ENCODE data around the gene WDR27.

The WDR27 gene

GRCh38 chr6:169714178-169714577 is 12.3 kb upstream of the WDR27 start:
- TF ChIP-seq SIN3A (IDR thresholded peaks at IDR 0.05; ENCODE audit: borderline replicate concordance, insufficient read depth, low read length) = no peak
- TF ChIP-seq REST (IDR thresholded peaks at IDR 0.05; ENCODE audit: insufficient read depth in 1 of 2, low read depth in 2 of 2, low read length in 2 of 2) = no peak
- TF ChIP-seq FOXP2 (optimal IDR thresholded peaks at IDR 0.05; ENCODE audit: borderline replicate concordance, extremely low read depth, extremely low read length, insufficient read depth) = no peak
- no peak for TF ChIP-seq POLR2AphosphoS5 (IDR thresholded peaks at IDR 0.05; ENCODE audit: low read depth, low read length)
- no peak for TF ChIP-seq TAF1 (IDR thresholded peaks at IDR 0.05; ENCODE audit: borderline replicate concordance, insufficient read depth, low read length)

GRCh38 chr6:169710009-169710408 is 8.2 kb upstream of the WDR27 start:
- TF ChIP-seq FOXP2 (optimal IDR thresholded peaks at IDR 0.05; ENCODE audit: borderline replicate concordance, extremely low read depth, extremely low read length, insufficient read depth) (no peak), SIN3A (IDR thresholded peaks at IDR 0.05; ENCODE audit: borderline replicate concordance, insufficient read depth, low read length) (no peak), POLR2AphosphoS5 (IDR thresholded peaks at IDR 0.05; ENCODE audit: low read depth, low read length) (no peak), TAF1 (IDR thresholded peaks at IDR 0.05; ENCODE audit: borderline replicate concordance, insufficient read depth, low read length) (no peak), REST (IDR thresholded peaks at IDR 0.05; ENCODE audit: insufficient read depth in 1 of 2, low read depth in 2 of 2, low read length in 2 of 2) (no peak)

GRCh38 chr6:169709293-169709692 is 7.5 kb upstream of the WDR27 start:
- TF ChIP-seq TAF1 (IDR thresholded peaks at IDR 0.05; ENCODE audit: borderline replicate concordance, insufficient read depth, low read length) = no peak
- no peak for TF ChIP-seq SIN3A (IDR thresholded peaks at IDR 0.05; ENCODE audit: borderline replicate concordance, insufficient read depth, low read length)
- no peak for TF ChIP-seq FOXP2 (optimal IDR thresholded peaks at IDR 0.05; ENCODE audit: borderline replicate concordance, extremely low read depth, extremely low read length, insufficient read depth)
- TF ChIP-seq REST (IDR thresholded peaks at IDR 0.05; ENCODE audit: insufficient read depth in 1 of 2, low read depth in 2 of 2, low read length in 2 of 2) = no peak
- TF ChIP-seq POLR2AphosphoS5 (IDR thresholded peaks at IDR 0.05; ENCODE audit: low read depth, low read length) = no peak

- TF ChIP-seq SIN3A (IDR thresholded peaks at IDR 0.05; ENCODE audit: borderline replicate concordance, insufficient read depth, low read length) = no peak
- no peak for TF ChIP-seq FOXP2 (optimal IDR thresholded peaks at IDR 0.05; ENCODE audit: borderline replicate concordance, extremely low read depth, extremely low read length, insufficient read depth)
- TF ChIP-seq TAF1 (IDR thresholded peaks at IDR 0.05; ENCODE audit: borderline replicate concordance, insufficient read depth, low read length) = no peak
- TF ChIP-seq POLR2AphosphoS5 (IDR thresholded peaks at IDR 0.05; ENCODE audit: low read depth, low read length) = no peak
- TF ChIP-seq REST (IDR thresholded peaks at IDR 0.05; ENCODE audit: insufficient read depth in 1 of 2, low read depth in 2 of 2, low read length in 2 of 2) = no peak
These were observed 5.9 kb upstream of the WDR27 start for GRCh38 chr6:169707772-169708171.

GRCh38 chr6:169702840-169703246 is 1.0 kb upstream of the WDR27 start:
- no peak for TF ChIP-seq SIN3A (IDR thresholded peaks at IDR 0.05; ENCODE audit: borderline replicate concordance, insufficient read depth, low read length)
- TF ChIP-seq FOXP2 (optimal IDR thresholded peaks at IDR 0.05; ENCODE audit: borderline replicate concordance, extremely low read depth, extremely low read length, insufficient read depth) = no peak
- no peak for TF ChIP-seq POLR2AphosphoS5 (IDR thresholded peaks at IDR 0.05; ENCODE audit: low read depth, low read length)
- no peak for TF ChIP-seq REST (IDR thresholded peaks at IDR 0.05; ENCODE audit: insufficient read depth in 1 of 2, low read depth in 2 of 2, low read length in 2 of 2)
- no peak for TF ChIP-seq TAF1 (IDR thresholded peaks at IDR 0.05; ENCODE audit: borderline replicate concordance, insufficient read depth, low read length)
